ENCODE results near the gene SRF.
"Not testable (repeated sequence)": the region's sequence is repeated elsewhere in the genome, so short reads cannot be mapped to it uniquely, and the experiment has no call there.

The SRF gene

GRCh38 chr6:43170931-43171706 is at the start of gene SRF:
Gene SRF, plus strand, starts transcription at chr6:43171269. Its CDS starts 388 bp downstream, at chr6:43171657.
- peak; percentile 99 for DNase-seq (ENCODE audit: low read depth)

GRCh38 chr6:43122146-43122545 is 48.9 kb upstream of the SRF start:
- DNase-seq (ENCODE audit: low read depth), result no peak

GRCh38 chr6:43123461-43124314 is 47.4 kb upstream of the SRF start:
- DNase-seq (ENCODE audit: low read depth), result no peak

GRCh38 chr6:43124481-43124880 is 46.6 kb upstream of the SRF start:
- no peak for DNase-seq (ENCODE audit: low read depth)

GRCh38 chr6:43125119-43125518 is 46.0 kb upstream of the SRF start:
- DNase-seq (ENCODE audit: low read depth), result no peak

GRCh38 chr6:43125555-43125954 is 45.5 kb upstream of the SRF start:
- no peak for DNase-seq (ENCODE audit: low read depth)

GRCh38 chr6:43127180-43127579 is 43.9 kb upstream of the SRF start:
- no peak for DNase-seq (ENCODE audit: low read depth)

- no peak for DNase-seq (ENCODE audit: low read depth)
Observed at GRCh38 chr6:43127877-43128276, 43.2 kb upstream of the SRF start.

- DNase-seq (ENCODE audit: low read depth), result no peak
Observed at GRCh38 chr6:43128926-43129325, 42.1 kb upstream of the SRF start.

- DNase-seq (ENCODE audit: low read depth), result peak; percentile 37
Observed at GRCh38 chr6:43129434-43130194, 41.5 kb upstream of the SRF start.

- no peak for DNase-seq (ENCODE audit: low read depth)
Observed at GRCh38 chr6:43130429-43130828, 40.6 kb upstream of the SRF start.

GRCh38 chr6:43131379-43131778 is 39.7 kb upstream of the SRF start:
- DNase-seq (ENCODE audit: low read depth), result not testable (repeated sequence)

GRCh38 chr6:43138267-43138666 is 32.8 kb upstream of the SRF start:
- no peak for DNase-seq (ENCODE audit: low read depth)

GRCh38 chr6:43139973-43140372 is 31.1 kb upstream of the SRF start:
- DNase-seq (ENCODE audit: low read depth), result not testable (repeated sequence)

GRCh38 chr6:43141644-43142043 is 29.4 kb upstream of the SRF start:
- DNase-seq (ENCODE audit: low read depth), result no peak

GRCh38 chr6:43142101-43142500 is 29.0 kb upstream of the SRF start:
- no peak for DNase-seq (ENCODE audit: low read depth)

GRCh38 chr6:43143235-43144128 is 27.6 kb upstream of the SRF start:
- DNase-seq (ENCODE audit: low read depth), result peak; percentile 69

- DNase-seq (ENCODE audit: low read depth), result no peak
Observed at GRCh38 chr6:43144879-43145278, 26.2 kb upstream of the SRF start.

- no peak for DNase-seq (ENCODE audit: low read depth)
Observed at GRCh38 chr6:43146261-43146660, 24.8 kb upstream of the SRF start.

GRCh38 chr6:43146709-43147688 is 24.1 kb upstream of the SRF start:
- no peak for DNase-seq (ENCODE audit: low read depth)
